IMR-90 (cell line): ENCODE measurements around the gene B9D1. TPM values are rescaled to one million over a fixed set of nuclear protein-coding genes. Genes with fewer than 3 reads are reported as not detected.
A peak's percentile ranks its signal among the peaks of the same experiment; 100 is the strongest.

Experiments used
- ATAC-seq: fragments of 200-7000 bp; cut with Tn5 transposase; 2 replicates; pipeline ENCODE4 v1.9.1; 2020; ENCODE audit warnings: low read depth, mild to moderate bottlenecking, moderate library complexity
- BruUV-seq: library from RNA; stranded (reverse); fragments of 400-500 nt; replicated peaks from 2 replicates; lab custom pipeline; 2021; lab: Mats Ljungman, UMichigan
- CTCF ChIA-PET: fragments of 300-600 bp; formaldehyde crosslinking; extraction: SDS; loops from one replicate; lab custom pipeline; 2021; ENCODE audit warnings: antibody characterized with exemption; lab: Yijun Ruan, JAX
- POLR2A ChIA-PET: fragments of 300-600 bp; sonication (Branson Sonifier 250); formaldehyde crosslinking; loops from one replicate; lab custom pipeline; 2022; ENCODE audit warnings: antibody characterized with exemption; ENCODE audit not compliant: unreplicated experiment; lab: Charles Lee
- DNase-seq: peaks from one replicate; pipeline ENCODE4 v3.0.0; 2013
- H2AFZ ChIP-seq: replicated peaks from 2 replicates; pipeline ENCODE3; 2013; ENCODE audit warnings: low read length, mild to moderate bottlenecking; ENCODE audit not compliant: poor library complexity
- H2AK5ac ChIP-seq: 2 replicates; pipeline ENCODE4 v1.6.1; 2013; ENCODE audit warnings: low read depth, low read length, inconsistent platforms
- H2AK9ac ChIP-seq: replicated peaks from 2 replicates; pipeline ENCODE3; 2013; ENCODE audit warnings: mild to moderate bottlenecking, low read depth, low read length, moderate library complexity; ENCODE audit not compliant: poor library complexity
- H2BK120ac ChIP-seq: 2 replicates; pipeline ENCODE4 v1.6.1; 2013; ENCODE audit warnings: low read depth, low read length, inconsistent platforms
- H2BK15ac ChIP-seq: 3 replicates; pipeline ENCODE4 v1.6.1; 2013; ENCODE audit warnings: low read depth, low read length, inconsistent platforms
- H2BK20ac ChIP-seq: 2 replicates; pipeline ENCODE4 v1.6.1; 2013; ENCODE audit warnings: low read depth, mild to moderate bottlenecking, inconsistent platforms, low read length, moderate library complexity
- H2BK5ac ChIP-seq: 2 replicates; pipeline ENCODE4 v1.6.1; 2013; ENCODE audit warnings: mild to moderate bottlenecking, low read depth, low read length, inconsistent platforms; ENCODE audit not compliant: poor library complexity, severe bottlenecking
- H3K14ac ChIP-seq: replicated peaks from 2 replicates; pipeline ENCODE4 v1.6.1; 2013; ENCODE audit warnings: low read depth, low read length, inconsistent platforms
- H3K18ac ChIP-seq: 2 replicates; pipeline ENCODE4 v1.6.1; 2013; ENCODE audit warnings: low read depth, low read length, control low read depth
- H3K23ac ChIP-seq: 2 replicates; pipeline ENCODE4 v1.6.1; 2013; ENCODE audit warnings: low read depth, low read length, inconsistent platforms
- H3K27ac ChIP-seq: 2 replicates; pipeline ENCODE4 v1.5.1; 2013; ENCODE audit warnings: mild to moderate bottlenecking, control low read depth, low read length; ENCODE audit not compliant: insufficient read depth
- H3K27me3 ChIP-seq: 2 replicates; pipeline ENCODE4 v1.6.1; 2013; ENCODE audit warnings: low read length; ENCODE audit not compliant: control insufficient read depth, insufficient read depth
- H3K36me3 ChIP-seq: 2 replicates; pipeline ENCODE4 v1.6.1; 2013; ENCODE audit warnings: low read length, mixed read lengths; ENCODE audit not compliant: control insufficient read depth, insufficient read depth
- H3K4ac ChIP-seq: 2 replicates; pipeline ENCODE4 v1.6.1; 2013; ENCODE audit warnings: low read depth, low read length, inconsistent platforms
- H3K4me1 ChIP-seq: 2 replicates; pipeline ENCODE4 v1.6.1; 2013; ENCODE audit warnings: low read length, mixed read lengths; ENCODE audit not compliant: control insufficient read depth, insufficient read depth
- H3K4me2 ChIP-seq: 2 replicates; pipeline ENCODE4 v1.6.1; 2013; ENCODE audit warnings: low read depth, mild to moderate bottlenecking, control low read depth, low read length, moderate library complexity
- H3K4me3 ChIP-seq: 2 replicates; pipeline ENCODE4 v1.5.1; 2013; ENCODE audit warnings: low read depth, mild to moderate bottlenecking, control low read depth, low read length, moderate library complexity; ENCODE audit not compliant: insufficient read depth
- H3K56ac ChIP-seq: 2 replicates; pipeline ENCODE4 v1.6.1; 2013; ENCODE audit warnings: low read length, inconsistent platforms; ENCODE audit not compliant: insufficient read depth; ENCODE audit errors: extremely low read depth
- H3K79me1 ChIP-seq, 2 experiments: 2 replicates each; pipeline ENCODE4 v1.6.1; 2013; ENCODE audit warnings: low read length in 2 of 2, inconsistent platforms in 1 of 2, low read depth in 1 of 2
- H3K9ac ChIP-seq: 2 replicates; pipeline ENCODE4 v1.6.1; 2013; ENCODE audit warnings: low read depth, low read length, control low read depth
- H3K9me1 ChIP-seq: 2 replicates; pipeline ENCODE4 v1.6.1; 2013; ENCODE audit warnings: low read length, inconsistent platforms; ENCODE audit not compliant: insufficient read depth
- H3K9me3 ChIP-seq: 2 replicates; pipeline ENCODE4 v1.6.1; 2013; ENCODE audit warnings: low read length; ENCODE audit not compliant: control insufficient read depth, insufficient read depth
- H4K20me1 ChIP-seq: 2 replicates; pipeline ENCODE4 v1.6.1; 2013; ENCODE audit warnings: low read length, inconsistent platforms; ENCODE audit not compliant: insufficient read depth
- H4K5ac ChIP-seq: 2 replicates; pipeline ENCODE4 v1.6.1; 2013; ENCODE audit warnings: mild to moderate bottlenecking, low read depth, low read length, control low read depth
- H4K8ac ChIP-seq, 2 experiments: 2 replicates each; pipeline ENCODE4 v1.6.1; 2013; ENCODE audit warnings: low read depth in 2 of 2, low read length in 2 of 2, control low read depth in 1 of 2, inconsistent platforms in 1 of 2
- H4K91ac ChIP-seq: 2 replicates; pipeline ENCODE4 v1.6.1; 2013; ENCODE audit warnings: low read depth, low read length, inconsistent platforms; ENCODE audit not compliant: insufficient read depth
- BHLHE40 ChIP-seq: fragments of 150-350 bp; IDR thresholded peaks from 2 replicates; pipeline ENCODE4 v1.6.1; 2016; ENCODE audit warnings: mild to moderate bottlenecking, low read depth, low read length
- CEBPB ChIP-seq: IDR thresholded peaks from 2 replicates; pipeline ENCODE4 v1.6.1; 2012; ENCODE audit warnings: low read depth, low read length, improper control_type of control experiment
- CHD1 ChIP-seq: IDR thresholded peaks from 2 replicates; pipeline ENCODE4 v1.6.1; 2012; ENCODE audit warnings: low read depth, low read length, improper control_type of control experiment
- CTCF ChIP-seq: conservative IDR thresholded peaks from 2 replicates; pipeline ENCODE4 v1.5.1; 2012; ENCODE audit warnings: mild to moderate bottlenecking, low read depth, low read length, improper control_type of control experiment
- ELK1 ChIP-seq: fragments of 150-350 bp; IDR thresholded peaks from 2 replicates; pipeline ENCODE4 v1.6.1; 2016; ENCODE audit warnings: low read depth, mild to moderate bottlenecking, low read length, moderate library complexity, borderline replicate concordance
- FOS ChIP-seq: fragments of 150-350 bp; IDR thresholded peaks from 2 replicates; pipeline ENCODE4 v1.6.1; 2016; ENCODE audit warnings: low read depth, low read length
- MAFK ChIP-seq: IDR thresholded peaks from 2 replicates; pipeline ENCODE4 v1.6.1; 2012; ENCODE audit warnings: low read depth, low read length, improper control_type of control experiment
- MAZ ChIP-seq: IDR thresholded peaks from 2 replicates; pipeline ENCODE4 v1.6.1; 2012; ENCODE audit warnings: low read depth, mild to moderate bottlenecking, low read length, improper control_type of control experiment, moderate library complexity, borderline replicate concordance
- MXI1 ChIP-seq: IDR thresholded peaks from 2 replicates; pipeline ENCODE4 v1.6.1; 2012; ENCODE audit warnings: low read depth, mild to moderate bottlenecking, low read length, moderate library complexity, borderline replicate concordance
- NFE2L2 ChIP-seq: fragments of 150-350 bp; IDR thresholded peaks from 2 replicates; pipeline ENCODE4 v1.6.1; 2016; ENCODE audit warnings: low read depth, mild to moderate bottlenecking, low read length
- POLR2A ChIP-seq: IDR thresholded peaks from 2 replicates; pipeline ENCODE4 v1.6.1; 2012; ENCODE audit warnings: mild to moderate bottlenecking, low read depth, low read length
- RAD21 ChIP-seq: IDR thresholded peaks from 2 replicates; pipeline ENCODE4 v1.6.1; 2012; ENCODE audit warnings: low read length, improper control_type of control experiment
- RFX5 ChIP-seq: IDR thresholded peaks from 2 replicates; pipeline ENCODE4 v1.8.0; 2012; ENCODE audit warnings: low read depth, mild to moderate bottlenecking, low read length, moderate library complexity
- SMC3 ChIP-seq: fragments of 150-350 bp; IDR thresholded peaks from 2 replicates; pipeline ENCODE4 v1.6.1; 2016; ENCODE audit warnings: low read depth, mild to moderate bottlenecking, antibody characterized with exemption, low read length, moderate library complexity
- WGBS, 2 experiments: methylation state at CpG; one replicate each; pipeline versions ENCODE4 v1.1.5 to v1.1.7; 2013; ENCODE audit warnings: missing lambda C conversion rate in 2 of 2; ENCODE audit not compliant: insufficient read length in 1 of 2; ENCODE audit errors: extremely low coverage in 2 of 2; 5-methylcytosine and 5-hydroxymethylcytosine counted together
- dilution Hi-C: fragments of 300-500 bp; cut with HindIII; formaldehyde crosslinking; loops from one replicate; pipeline ENCODE4 v1.14.3; 2018; ENCODE audit warnings: low sequenced_read_pairs; ENCODE audit not compliant: unreplicated experiment
- in situ Hi-C: fragments of 300-500 bp; cut with MboI; formaldehyde crosslinking; loops from 3 replicates; pipeline ENCODE4 v1.14.3; 2019; ENCODE audit warnings: low sequenced_read_pairs, inconsistent platforms, mixed read lengths
- intact Hi-C: fragments of 100-400 bp; cut with micrococcal nuclease; formaldehyde crosslinking; loops from 2 replicates; pipeline ENCODE4 v1.10.0; 2022
- polyA plus RNA-seq, 3 experiments: library from polyadenylated mRNA; depleted of rRNA; stranded (reverse); fragments of >200 nt; gene quantifications; 2 replicates each; pipeline ENCODE4 v1.2.3, GENCODE V29; 2012; ENCODE audit warnings: low replicate concordance in 1 of 3
- total RNA-seq: library from RNA; depleted of rRNA; stranded (reverse); fragments of >200 nt; gene quantifications from 2 replicates; pipeline ENCODE4 v1.2.3, GENCODE V29; 2012

B9D1 gene
- total and polyA plus RNA-seq, 2 of the 4 experiments (the other 2 are of a cell fraction) = 42.5 to 43.8 TPM

- peak overlapping the region; percentile 66 for H2BK20ac ChIP-seq
- WGBS, 2 experiments = no CpG with 5 or more reads among the region's 20 CpGs
- ChIA-PET POLR2A (interaction anchor here (2.2 kb wide), 1 partner anchor 9 kb away, joined by 12 read pairs; the partner anchor contains the start of gene MAPK7), CTCF (interaction anchor here (0.8 to 1.5 kb wide), 2 partner anchors 23 to 60 kb away, joined by 3 to 5 read pairs; no protein-coding TSS in a partner anchor)
- peaks cover 19% of the 10 kb centered on the region for H4K20me1 ChIP-seq
- peak overlapping the region; percentile 76; the same call in 1 of the 3 replicates for H2BK15ac ChIP-seq
- peak overlapping the region; percentile 98 for H2BK5ac ChIP-seq
- H3K4me2 ChIP-seq = peak overlapping the region; percentile 81
- peaks cover 52% of the 10 kb centered on the region for H3K4me1 ChIP-seq
- peak overlapping the region; percentile 85 for H2BK120ac ChIP-seq
- intact Hi-C loops (loop anchor here (2.0 kb wide), 1 partner anchor 123 kb away; no protein-coding TSS in a partner anchor), in situ Hi-C loops (no loop called here), dilution Hi-C loops (no loop called here)
- peak overlapping the region; percentile 96 for H3K27ac ChIP-seq
- DNase-seq = peak; percentile 92
- peak overlapping the region; percentile 91 for H3K4ac ChIP-seq
- H3K27me3 ChIP-seq = no peaks in the 10 kb centered on the region
- peak overlapping the region; percentile 95 for H2AK5ac ChIP-seq
- H3K36me3 ChIP-seq = peaks cover 39% of the 10 kb centered on the region
- BruUV-seq = no TSS peak
- peak overlapping the region; percentile 93 for H3K14ac ChIP-seq
- H4K8ac ChIP-seq = peak overlapping the region; percentile 29 to 87; a peak in 3 of 4 replicates
- peak overlapping the region; percentile 94 for H4K91ac ChIP-seq
- peak overlapping the region; percentile 85 for H2AFZ ChIP-seq
- no peaks in the 10 kb centered on the region for H3K9me3 ChIP-seq
- peaks cover 13 to 43% of the 10 kb centered on the region in 2 experiments for H3K79me1 ChIP-seq
- peak overlapping the region; percentile 57 for H3K4me3 ChIP-seq
- ATAC-seq = peak; percentile 51
- peaks cover 43% of the 10 kb centered on the region for H3K9me1 ChIP-seq
- H2AK9ac ChIP-seq = peak overlapping the region; percentile 98
- peak overlapping the region; percentile 70 for H3K56ac ChIP-seq
- peak overlapping the region; percentile 92 for H3K18ac ChIP-seq
- H4K5ac ChIP-seq = peak overlapping the region; percentile 87
- peak overlapping the region; percentile 95 for H3K23ac ChIP-seq
- peak overlapping the region; percentile 89 for H3K9ac ChIP-seq
- TF ChIP-seq MAFK (no peak), SMC3 (no peak), CEBPB (peak; percentile 99), RAD21 (no peak), FOS (peak; percentile 39; the same call in 1 of the 2 replicates), CHD1 (no peak), MAZ (peak; percentile 72), ELK1 (no peak), MXI1 (peak; percentile 60; the same call in 1 of the 2 replicates), BHLHE40 (no peak), POLR2A (no peak), RFX5 (no peak), CTCF (no peak), NFE2L2 (no peak)
Observed at GRCh38 chr17:19386051-19386929, 23.8 kb upstream of the B9D1 start.
